ENCODE measurements around the gene SEMA5A. TPM values are rescaled to one million over a fixed set of nuclear protein-coding genes. Genes with fewer than 3 reads are reported as not detected.

SEMA5A gene
- total RNA-seq, 1 donor from 2014 or later: 2.2 TPM

DNA sequence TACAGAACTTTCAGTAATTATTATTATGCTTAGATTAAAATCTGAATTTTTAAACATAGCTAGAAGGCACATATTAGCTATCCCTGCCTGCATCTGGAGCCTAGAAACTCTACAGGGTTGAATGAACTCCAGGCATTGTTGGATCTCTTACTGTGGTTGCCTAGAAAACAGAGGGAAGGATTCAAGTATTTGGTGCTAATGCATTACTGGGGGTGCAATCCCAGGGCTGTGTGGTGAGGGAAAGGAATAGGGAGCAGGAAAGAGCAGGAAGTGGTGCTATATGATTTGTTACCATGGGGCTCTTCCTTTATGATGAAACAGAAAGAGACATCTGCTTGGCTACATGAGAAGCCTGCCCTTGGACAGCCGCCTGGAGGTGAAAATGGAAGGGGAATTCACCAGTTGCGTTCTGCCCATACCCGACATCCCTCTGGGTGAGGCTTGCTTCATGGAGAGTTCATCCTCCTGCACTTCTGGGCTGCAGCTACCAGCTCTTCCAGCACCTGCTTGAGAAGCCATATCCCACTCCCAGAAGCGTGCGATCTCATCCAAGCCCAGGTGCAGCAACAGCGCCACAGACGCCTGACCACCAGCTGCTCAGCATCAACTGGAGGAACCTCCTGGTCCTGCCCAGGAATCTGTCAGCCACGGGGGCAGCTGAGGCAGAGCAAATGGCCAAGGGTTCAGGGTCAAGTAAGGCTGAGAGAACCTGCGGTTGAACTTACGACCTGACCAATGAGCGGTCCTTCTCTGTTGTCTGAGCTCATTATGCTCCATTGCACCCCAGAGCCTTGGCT lies 362.8 kb downstream of the SEMA5A start:
- DNase-seq (ENCODE audit: low read depth): peak; percentile 50

DNA sequence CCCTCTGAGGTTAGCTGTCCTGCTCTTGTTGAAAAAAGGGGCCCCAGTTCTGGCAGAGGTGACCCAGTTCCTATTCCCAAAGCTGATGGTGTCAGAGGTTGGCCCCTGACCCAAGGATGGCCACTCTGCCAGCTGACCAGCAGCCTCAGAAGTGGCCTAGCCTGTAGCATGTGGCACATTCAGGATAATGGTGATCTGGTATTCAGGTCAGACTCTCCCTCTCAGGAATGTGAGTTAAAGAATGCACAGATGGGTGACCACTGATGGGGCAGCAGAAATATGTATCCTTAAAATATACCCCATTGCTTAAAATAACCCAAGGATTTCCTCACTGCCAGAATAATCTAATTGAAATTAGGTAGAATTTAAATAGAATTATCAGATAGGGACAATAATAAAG lies 369.2 kb downstream of the SEMA5A start:
- DNase-seq (ENCODE audit: low read depth): peak; percentile 76

DNA sequence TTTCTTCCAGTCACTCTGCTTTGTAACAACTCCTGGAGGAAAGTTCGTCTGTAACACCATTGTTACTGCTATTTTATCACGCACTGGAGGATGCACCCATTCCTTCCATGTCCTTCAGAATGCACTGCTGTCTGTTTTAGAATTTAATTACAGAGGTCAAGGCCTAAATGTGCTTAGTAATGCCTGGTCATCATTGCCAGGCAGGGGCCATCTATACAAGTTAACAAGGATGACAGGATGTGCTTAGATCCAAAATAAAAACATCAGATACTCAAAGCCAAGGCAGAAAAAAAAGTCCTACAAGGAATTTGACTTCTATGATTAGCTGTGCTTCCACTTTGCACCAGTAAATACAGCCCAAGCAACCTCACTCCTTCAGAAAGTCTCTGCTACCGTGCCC lies 371.4 kb downstream of the SEMA5A start:
- DNase-seq (ENCODE audit: low read depth): no peak

DNA sequence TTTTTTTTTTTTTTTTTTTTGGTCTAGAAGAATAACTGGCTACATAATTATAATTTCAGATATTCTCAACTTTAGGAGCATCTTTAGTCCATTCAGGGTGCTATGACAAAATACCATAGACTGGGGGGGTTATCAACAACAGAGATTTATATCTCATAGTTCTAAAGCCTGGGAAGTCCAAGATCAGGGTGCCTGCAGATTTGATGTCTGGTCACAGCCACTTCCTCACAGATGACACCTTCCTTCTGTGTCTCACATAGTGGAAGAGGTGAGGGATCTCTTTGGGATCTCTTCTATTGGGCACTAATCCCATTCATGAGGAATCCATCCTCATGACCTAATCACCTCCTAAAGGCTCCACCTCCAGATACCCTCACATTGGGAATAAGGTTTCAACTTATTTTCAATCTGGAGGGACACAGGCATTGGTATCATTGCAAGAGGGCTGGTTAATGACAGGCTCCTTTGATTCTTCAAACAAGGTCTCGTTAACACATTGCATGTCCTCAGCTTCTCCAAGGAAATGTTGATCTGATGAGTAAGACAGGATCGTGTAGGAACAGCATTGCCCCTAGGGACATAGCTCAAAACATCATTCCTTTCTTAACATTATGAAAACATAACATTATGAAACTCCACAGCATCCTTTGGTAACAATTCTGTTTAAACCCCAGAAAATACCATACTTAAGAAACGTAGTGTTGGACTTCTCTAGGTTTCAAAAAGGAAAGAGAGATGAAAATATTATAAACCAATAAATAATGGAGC lies 372.4 kb downstream of the SEMA5A start:
- peak; percentile 42 for DNase-seq (ENCODE audit: low read depth)

DNA sequence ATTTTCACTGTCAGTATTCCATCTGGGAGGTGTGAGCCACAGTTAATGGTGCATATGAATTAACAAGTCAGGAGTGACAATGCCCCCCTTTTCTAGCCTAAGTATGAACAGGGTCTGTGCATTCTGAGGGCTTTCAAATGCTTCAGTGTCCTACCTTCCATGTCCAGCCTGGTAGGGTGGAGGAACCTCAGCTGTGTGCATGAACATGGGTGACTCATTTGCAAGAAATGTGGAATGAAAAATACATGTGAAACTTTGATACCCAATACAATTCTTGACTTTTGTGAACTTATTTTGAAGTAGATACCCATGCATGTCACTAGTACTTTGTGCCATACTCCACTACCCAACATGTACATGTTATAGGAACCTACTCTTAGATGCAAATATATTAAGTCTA lies 375.8 kb downstream of the SEMA5A start:
- DNase-seq (ENCODE audit: low read depth): no peak

DNA sequence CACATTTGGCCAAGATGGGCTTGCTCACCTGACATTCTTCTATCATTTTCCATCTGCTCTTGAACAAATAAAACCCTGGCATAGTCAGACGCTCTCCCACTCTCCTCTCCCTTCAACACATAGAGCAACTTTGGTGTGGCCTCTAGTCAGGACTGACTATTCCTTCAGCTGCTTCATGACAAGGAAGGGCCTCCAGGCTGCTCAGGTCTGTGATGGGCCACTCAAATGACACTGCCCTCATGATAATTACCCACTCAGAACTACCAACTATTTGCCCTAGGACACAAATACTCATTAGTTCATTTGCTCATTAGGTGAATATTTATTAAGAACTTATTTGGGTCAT lies 376.3 kb downstream of the SEMA5A start:
- DNase-seq (ENCODE audit: low read depth): no peak

DNA sequence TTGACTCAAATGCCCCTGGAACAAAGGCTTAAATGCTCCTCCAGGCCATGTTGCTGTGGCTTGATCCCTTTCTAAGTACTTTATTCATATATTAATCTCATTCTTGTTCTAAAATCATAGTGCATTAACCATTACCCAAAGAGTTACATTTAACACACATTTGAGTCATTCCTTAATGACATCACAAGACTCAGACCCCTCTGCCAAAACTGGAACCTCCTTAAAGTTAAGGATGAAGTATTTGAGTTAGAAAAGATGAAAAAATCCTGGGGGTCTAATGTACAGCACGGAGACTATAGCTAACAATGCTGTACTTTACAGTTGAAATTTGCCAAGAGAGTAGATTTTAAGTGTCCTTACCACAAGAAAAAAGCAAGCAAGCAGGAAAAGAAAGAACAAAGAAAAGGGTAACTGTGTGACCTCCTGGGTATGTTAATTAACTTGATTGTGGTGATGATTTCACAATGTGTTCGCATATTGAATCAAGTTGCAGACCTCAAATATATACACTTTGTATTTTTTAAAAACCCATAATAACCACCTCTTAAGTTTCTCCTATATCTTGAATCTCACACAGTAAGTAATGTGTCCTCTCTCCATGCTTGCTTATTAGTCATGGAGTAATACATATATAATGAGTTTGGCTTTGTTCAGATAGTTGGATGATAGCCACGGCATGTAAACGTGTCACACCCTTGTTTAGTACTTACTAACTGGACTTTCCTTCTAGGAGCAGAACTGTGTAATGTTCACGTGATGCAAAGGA lies 376.9 kb downstream of the SEMA5A start:
- DNase-seq (ENCODE audit: low read depth): no peak

DNA sequence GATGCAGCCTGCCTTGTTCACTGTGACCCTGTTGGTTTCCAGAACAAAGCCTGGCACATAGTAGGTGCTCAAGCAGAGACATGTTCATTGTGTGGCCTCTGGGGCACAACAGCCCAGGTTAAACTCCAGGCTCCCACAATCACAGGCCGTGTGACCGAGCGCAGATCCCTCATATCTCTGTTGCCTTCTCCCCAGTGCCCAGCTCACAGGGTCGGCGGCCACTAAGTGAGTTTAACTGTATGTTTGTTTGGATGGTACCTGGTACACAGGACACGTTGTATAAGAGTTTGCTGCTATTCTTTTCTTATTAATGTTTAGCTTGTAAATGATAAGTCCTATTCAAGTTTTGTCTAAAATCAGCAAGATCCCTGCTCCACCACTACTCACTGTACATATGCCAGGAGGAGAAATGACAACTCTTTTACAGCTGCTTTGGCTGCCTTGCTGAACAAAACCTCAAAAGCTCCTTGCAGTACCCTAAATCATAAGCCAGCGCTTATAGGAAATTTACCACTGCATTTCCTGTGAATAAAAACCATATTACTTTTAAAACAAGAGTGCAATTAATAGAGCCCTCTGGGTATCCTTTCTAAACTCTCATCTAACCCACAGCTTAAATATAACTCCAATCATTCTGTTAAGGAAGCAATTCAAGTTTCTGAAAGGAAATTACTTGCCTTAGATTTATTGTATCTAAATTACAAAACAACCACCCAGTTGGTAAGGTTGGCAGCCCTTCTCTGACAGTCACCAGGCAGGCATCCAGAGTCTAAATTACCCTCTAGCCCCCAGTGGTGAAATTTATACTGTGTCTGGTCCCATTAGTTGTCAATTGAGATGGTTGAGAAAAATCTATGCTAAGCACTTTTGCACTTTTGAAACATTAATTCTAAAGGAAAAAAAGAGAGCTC lies 379.4 kb downstream of the SEMA5A start:
- peak; percentile 38 for DNase-seq (ENCODE audit: low read depth)

DNA sequence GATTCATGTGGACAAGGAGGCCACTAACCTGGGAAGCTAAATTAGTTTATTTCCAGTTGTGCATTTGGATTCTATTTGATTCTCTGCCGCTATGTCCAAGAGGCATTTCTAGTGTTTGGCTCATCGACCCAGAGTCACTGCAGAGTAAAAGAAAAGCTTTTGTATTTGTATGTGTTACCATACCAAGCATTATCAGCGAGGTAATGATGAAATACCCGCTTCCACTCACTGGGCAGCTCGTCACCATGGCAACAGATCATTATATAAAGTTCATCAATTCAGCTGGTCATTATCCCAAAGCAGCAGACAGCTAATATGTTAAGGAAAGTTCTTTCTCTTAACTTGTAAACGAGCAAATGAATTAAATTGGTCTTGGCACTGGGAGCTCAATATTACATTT lies 380.3 kb downstream of the SEMA5A start:
- DNase-seq (ENCODE audit: low read depth): no peak

DNA sequence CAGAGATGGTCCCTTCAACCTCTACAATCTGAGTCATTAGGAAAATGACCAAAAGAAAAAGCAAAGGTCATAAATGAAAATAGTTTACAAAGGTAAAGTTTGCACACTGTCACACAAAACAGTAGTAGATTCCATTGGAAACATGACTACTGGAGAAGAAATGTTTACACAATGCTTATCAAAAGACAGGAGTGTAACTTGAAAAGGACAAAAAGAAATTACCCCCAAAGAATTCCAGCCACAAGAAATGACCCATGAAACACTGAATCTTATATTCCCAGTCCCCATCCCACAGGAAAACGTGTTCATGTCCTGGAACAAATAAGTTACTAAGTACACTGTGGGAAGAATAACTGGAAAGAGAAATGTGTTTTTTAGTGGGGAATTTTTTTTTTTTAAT lies 385.1 kb downstream of the SEMA5A start:
- DNase-seq (ENCODE audit: low read depth): no peak

DNA sequence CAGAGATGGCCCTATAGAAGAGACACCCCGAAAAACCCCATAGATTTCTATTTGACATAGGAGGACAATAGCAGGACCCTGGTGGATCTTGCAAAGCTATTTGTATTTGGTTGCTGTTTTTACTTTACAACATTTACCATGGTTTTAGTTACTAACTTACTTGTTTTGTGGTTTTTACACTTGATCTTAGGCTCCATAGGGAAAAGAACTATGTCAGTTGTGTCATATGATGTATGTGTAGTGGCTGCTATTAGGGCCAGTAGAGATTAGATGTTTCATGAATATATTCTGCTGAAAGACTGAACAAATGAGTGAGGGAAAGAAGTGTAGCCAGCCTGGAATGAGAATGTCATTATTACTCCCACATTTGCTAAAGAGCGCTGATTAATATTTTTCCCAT lies 388.1 kb downstream of the SEMA5A start:
- no peak for DNase-seq (ENCODE audit: low read depth)

DNA sequence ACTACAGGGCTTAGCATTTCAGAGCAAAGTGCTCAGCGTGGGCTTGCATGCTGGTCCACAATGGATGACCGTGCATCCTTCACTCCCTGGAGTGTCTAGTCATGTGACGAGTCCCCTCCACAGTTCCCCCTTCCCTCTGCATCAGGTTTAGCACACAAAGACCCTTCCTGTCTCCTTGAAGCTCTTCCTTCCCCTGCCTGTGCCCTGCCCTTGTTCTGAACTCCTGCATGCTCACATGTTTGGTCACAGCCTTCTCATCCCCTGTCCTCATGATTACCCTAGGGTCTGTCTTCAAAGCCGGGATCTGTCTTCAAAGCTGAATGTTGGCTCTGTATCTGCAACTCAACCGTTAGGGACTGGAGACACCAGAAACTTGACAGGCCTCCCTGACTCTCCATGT lies 388.9 kb downstream of the SEMA5A start:
- DNase-seq (ENCODE audit: low read depth): no peak

DNA sequence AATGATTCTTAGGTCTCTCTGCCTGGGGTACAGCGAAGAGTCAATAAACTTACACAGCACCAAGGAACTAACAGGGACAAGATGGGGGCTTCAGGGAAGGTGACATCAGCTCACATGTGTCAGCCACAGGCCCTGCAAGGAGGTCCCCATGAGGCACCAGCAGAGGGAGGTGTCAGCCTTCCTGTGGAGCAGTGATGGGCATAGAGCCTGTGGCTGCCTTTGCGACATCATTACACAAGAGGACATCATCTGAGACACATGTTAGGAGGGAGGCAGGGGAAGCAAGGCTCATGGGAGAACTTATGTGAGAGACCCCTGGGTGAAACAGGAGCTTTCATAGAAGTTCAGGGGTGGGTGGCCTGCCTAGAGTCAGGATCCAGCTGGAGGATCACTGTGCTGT lies 389.6 kb downstream of the SEMA5A start:
- DNase-seq (ENCODE audit: low read depth): peak; percentile 41

DNA sequence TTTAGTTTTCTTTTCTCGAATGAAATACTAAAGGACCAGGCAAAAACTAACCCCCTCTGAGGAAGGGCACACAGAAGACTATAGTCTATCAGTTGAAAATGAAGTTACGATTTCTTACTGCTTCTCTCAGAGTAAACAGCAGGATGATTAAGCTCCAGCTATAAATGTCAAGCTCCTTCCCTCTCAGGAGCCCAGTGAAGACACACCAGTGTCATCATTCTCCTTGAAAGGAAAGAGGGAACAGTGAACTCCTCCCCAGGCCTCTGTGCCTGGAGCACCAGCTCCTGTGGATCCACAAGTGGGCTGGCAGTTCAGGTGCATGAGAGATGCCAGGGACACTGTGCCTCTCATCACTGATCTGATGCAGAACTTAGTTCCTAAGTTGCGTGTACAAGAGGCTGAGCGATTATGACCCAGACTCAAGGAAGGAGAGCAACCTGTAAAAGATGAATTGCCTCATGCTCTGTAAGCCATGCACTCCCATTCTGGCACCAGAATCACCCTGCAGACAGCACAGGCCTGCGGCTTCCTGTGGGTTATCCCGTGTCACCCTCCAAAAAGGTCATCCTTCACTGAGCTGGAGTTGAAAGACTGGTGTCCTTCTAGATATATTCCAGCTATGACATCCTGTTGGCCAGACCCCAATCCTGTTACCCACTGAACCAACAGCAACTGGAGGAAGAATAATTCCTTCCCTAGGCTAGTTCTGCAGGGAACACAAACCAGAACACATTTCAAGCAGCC lies 394.0 kb downstream of the SEMA5A start:
- DNase-seq (ENCODE audit: low read depth): no peak

DNA sequence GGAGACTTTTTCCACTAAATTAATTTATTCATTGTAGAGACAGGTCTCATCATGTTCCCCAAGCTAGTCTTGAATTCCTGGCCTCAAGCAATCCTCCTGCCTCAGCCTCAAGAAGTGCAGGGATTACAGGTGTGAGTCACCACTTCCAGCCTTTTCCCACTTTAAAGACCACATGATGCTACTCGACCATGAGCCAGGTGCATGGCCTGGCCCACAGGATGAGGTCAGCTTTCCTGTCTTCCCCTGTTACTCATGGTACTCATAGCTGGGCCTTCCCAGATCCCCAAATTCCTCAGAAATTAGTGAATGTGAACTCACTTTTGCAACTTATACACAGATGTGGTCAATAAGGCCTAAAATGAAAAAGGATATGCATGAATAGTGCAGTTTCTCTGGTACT lies 395.9 kb downstream of the SEMA5A start:
- DNase-seq (ENCODE audit: low read depth): peak; percentile 43

DNA sequence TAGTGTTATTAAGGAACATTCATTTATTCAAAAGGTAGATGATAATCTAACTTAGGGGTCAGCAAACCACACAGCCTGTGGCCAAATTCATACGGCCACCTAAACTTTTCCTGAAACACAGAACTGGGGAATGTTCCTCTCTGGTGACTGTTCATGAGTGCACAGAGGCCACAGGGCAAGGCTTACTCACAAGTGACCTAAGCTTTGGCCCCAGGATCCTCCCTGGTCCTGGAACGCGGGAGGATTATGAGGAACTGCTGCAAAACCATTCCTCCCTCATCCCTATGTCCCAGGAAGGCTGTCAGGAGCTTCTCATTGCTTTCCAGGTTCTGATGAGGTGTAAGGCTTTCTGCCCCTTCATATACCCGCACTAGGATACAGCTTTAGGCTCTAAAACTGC lies 397.6 kb downstream of the SEMA5A start:
- DNase-seq (ENCODE audit: low read depth): no peak

DNA sequence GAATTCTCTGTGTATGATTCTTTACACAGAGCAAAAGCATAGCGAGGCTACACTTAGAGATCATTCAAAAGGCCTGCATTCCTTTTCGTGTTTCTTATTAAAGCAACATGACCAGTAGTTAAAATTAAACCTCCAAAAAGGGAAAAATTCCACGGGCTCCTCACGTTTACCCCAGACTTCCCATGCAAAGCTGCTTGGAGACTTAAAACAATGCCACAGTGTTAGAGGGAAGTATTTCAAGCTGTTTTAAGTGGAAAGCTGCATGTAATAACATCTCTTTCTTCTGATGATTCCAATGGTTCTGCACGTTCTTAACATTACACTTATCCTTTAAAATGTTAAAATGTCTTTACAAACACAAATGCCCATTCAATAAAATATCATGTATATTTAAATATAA lies 405.2 kb downstream of the SEMA5A start:
- no peak for DNase-seq (ENCODE audit: low read depth)

DNA sequence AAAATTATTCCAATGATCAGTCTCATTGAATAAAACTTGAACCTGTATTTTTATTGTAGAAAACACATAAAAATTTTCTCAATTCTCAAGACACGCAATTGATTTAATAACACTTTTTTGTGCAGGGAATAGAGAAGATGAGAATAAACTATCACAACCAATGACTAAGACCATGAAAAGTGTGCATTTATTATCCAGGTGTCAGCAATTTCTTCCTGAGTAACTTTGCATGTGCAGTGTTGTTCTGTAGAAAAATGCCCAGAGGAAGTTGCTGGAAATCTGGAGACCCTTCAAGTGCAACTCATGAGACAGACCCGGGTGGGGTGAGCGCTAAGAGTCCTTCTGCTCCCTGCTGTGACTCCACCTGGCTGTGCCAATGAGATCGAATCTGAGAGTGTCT lies 405.7 kb downstream of the SEMA5A start:
- no peak for DNase-seq (ENCODE audit: low read depth)

DNA sequence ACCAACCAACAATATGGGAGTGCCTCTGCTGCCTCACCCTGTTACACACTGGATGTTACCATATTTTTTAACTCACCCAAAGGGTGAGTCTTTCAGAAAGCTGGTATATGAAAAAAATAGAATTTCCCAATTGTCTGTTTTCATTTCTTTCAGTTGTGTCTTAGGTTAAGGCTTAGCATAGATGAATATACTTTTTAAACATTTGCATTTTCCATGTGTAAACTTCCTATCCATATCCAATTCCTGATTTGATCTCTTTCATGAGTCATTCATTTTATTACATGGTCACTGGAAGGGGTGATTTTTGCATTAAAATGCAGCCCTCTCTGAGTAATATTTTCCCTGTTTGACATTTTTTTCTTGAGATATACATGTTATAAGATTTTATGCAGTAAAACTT lies 406.5 kb downstream of the SEMA5A start:
- DNase-seq (ENCODE audit: low read depth): no peak

DNA sequence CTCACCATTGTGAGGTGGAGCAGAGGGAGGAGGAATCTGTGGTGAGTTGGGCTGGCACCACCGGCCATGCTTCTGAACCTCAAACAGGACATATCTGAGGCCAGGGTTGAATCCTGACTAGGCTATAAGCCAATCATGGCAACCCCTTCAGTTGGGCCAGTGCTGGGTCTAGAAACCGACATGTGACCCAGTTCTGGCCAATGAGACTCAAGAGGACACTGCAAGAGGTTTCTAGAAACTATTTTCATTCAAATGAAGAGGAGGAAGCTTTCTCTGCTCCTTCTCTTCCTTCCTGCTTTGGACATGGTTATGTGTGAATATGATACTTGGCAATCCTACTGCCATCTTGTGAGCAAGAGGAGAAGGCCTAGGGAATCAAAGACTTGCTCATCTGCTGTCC lies 417.7 kb downstream of the SEMA5A start:
- DNase-seq (ENCODE audit: low read depth): no peak
